Measurements from ENCODE around the gene VPS35.

- TF ChIP-seq POLR2A (IDR thresholded peaks at IDR 0.05; ENCODE audit: low read depth, low read length) (no peak), POLR2AphosphoS5 (IDR thresholded peaks at IDR 0.05; ENCODE audit: low read depth, low read length) (no peak)
These were observed 47.7 kb upstream of the VPS35 start for GRCh38 chr16:46736695-46737094.
